Stimulated activated CD4-positive, alpha-beta T cell treated with anti-CD3 and anti-CD28 coated beads, Interleukin-1b, Interleukin-23, amount 100 ng/mL, for 4 hours (primary cell): ENCODE results near the gene OR5K4.

Source experiments
- DNase-seq, 2 donors: peaks; one replicate each; pipeline ENCODE4 v3.0.0-alpha.2; 2020; ENCODE audit warnings: low read depth in 2 of 2

Gene OR5K4, protein sequence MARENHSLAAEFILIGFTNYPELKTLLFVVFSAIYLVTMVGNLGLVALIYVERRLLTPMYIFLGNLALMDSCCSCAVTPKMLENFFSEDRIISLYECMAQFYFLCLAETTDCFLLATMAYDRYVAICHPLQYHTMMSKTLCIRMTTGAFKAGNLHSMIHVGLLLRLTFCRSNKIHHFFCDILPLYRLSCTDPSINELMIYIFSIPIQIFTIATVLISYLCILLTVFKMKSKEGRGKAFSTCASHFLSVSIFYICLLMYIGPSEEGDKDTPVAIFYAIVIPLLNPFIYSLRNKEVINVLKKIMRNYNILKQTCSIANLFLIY

DNA sequence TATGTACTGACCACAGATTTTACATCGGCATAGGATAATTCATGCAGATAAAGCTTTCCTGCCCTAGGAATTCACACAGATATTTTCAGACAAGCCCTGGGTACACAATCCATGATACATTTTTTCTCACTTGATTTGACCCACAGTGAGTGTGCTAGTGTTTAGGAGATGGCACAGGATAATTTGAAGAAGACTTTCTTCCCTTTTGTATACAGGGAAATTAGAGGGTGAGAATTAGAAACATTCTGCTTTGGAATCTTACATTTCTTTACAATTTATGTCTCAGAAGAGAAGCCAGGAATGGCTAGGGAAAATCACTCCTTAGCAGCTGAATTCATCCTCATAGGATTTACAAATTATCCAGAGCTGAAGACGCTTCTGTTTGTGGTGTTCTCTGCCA lies at the start of gene OR5K4:
Gene OR5K4 (plus strand): TSS at position 301 of the 400 bp plus-strand sequence. CDS start 0 bp downstream, at position 301.
- no peak for DNase-seq

DNA sequence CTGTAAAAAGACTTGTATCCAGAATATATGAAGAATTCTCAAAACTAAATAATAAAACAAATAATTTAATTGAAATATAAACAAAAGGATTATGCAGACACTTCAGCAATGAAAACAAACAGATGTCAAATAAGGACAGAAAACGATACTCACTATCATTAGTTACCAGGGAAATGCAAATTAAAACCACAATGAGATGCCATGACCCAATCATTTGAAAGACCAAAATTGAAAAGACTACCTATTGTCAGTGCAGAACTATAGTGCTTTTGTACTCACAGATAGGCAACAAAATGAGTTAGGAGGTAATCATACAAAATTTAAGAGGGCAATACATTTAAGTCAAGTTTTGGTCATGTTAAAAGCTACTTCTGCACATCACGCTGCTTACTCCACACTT lies 31.6 kb upstream of the OR5K4 start:
- no peak for DNase-seq

DNA sequence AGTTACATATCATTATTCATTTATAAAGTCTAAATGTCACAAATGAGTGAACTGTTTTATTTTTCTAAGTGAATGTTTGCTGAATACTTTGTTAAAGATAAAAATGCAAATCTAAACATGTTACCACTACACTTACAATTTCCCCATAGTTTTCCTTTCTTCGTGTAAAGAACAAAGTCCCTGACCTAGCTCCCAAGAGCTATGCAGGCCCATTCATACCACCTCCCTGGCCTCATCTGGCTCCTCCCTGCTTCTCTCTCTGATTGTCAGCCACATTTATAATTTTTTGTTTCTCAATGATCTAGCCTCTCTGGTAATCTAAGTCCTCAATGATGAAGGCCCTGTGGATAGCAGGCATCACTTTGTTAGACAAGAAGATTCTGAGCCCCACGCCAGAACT lies 31.0 kb upstream of the OR5K4 start:
- DNase-seq: no peak

DNA sequence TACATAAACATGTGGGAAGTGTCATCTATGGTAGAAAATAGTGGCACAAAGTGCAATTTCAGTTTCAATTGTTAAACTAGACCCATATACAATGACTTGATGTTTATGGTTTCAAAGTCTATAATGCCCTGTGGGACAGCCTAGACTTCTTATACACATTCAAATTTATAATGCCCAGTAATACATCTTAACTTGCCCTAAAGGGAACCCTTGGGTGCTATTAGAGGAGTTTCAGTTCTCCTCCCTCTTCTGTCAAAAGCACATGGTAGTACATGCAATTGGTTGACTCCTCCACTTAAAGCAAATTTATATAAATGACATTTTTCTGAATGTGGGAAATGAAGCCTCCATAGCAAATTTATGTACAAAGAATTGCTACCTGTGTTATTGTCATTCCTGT lies 30.2 kb upstream of the OR5K4 start:
- no peak for DNase-seq

DNA sequence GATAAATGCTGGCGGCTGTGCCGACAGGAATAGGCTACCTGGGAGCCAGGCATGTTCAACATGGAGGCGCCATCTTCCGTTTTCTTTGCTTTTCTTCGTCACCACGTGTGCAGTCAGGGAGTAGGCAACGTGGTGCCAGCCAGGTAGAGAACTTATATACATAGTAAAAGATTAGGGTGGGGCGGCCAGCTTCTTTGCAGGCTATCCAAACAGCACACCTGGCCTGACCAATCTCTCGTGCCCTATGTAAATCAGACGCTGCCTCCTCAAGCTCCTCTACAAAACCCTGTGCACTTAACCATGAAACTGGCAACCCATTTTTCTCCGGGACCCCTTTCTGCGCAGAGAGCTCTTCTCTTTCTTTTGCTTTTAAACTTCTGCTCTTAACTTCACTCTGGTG lies 28.6 kb upstream of the OR5K4 start:
- DNase-seq: no peak

DNA sequence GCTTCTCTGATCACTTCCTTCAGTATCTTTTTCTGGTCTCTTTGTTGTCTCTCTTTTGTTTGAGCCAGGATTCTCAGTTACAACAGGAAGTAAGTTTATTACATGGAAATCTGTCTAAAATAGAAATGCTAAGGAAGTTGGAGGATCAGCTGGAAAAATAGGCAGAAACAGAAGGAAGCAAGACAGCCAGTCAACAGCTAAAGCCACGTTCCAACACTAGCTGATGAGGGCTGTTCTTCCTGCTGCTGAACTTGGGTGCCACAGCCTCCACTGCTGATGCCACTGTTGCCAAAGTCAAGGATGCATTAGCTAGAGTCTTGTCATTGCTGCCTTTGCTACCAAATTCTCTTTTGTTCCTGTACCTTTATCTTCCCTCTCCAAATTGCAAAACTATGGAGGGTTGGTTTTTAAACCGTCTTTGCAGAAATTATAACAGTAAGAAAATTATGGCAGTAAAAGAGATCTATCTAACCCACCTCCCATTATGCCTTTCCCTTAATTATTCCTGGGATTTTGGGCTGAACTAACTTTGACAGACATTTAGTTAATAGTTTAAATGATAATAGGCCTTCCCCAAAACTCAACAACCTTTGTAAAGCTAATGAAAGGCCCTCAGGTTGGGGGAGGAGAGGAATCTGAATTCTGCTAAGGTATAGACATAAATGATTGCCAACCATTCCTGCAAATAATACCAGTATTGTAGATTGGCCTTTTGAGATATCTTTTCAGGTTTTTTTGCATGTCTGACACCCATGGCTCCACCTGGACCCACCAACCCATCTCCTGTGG lies 27.4 kb upstream of the OR5K4 start:
- no peak for DNase-seq

DNA sequence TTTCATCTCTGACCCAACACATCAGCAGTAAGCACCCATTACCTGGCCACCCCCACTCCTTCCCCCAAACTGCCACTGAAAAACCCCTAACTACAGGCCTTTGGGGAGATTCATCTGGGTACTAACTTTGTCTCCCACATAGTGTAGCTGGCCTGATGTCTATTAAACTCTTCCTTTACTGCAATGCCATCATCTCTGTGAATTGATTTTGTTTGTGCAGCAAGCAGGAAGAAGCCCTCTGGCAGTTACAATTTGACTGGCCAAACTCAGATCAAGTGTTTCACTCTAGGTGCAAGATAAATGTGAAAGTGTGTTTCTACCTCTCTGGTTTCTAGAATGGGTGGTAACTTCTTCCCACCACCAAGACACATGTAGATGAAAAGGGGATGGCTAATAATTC lies 26.7 kb upstream of the OR5K4 start:
- no peak for DNase-seq

DNA sequence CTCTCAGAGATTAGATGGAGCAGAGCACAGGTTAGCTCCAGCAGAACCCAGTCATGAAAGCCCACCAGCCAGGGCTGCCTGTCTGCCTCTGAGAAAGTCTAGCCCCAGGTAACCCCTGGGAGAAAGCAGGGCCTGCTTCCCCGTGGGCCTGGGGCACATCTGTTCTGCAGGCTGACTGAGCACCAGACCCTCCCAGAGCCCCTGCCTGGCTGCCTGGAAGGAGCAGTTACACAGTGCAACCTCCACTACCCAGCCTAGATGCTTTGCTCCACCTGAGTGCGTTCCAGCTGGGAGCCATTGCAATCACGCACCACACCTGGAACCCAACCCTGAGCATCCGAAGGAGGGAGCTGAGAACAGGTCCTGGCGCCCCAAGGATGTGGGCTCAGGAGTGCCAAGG lies 24.7 kb upstream of the OR5K4 start:
- no peak for DNase-seq

DNA sequence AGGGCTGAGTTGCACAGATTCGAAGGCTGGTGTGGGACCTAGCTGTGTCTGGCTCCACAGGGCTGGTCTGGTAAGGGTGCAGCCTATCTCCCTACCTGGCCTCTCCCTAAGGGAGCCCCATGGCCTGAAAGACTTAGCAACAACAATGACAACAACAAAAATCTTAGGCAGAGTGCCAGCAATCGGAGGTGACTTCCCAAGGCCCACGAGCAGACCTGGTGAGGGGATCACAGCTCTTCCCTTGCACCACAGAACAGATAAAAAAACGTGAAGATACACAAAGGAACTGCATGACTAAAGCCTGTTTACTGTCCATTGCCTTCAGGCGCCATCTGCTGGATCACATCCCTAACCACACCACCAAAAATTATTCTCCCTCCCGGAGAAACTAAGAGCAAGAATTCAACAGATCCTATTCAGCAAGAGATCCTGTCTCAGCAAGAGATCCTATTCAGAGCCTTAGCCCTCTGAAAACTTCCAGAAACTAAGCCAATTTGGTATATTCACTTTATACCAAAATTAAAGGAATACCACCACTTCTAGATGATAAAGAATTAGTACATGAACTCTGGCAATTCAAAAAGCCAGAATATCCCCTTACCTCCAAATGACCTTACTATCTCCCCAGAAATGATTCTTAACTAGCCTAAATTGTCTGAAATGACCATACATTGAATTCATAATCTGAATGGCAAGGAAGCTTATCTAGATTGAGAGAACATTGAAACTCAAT lies 24.1 kb upstream of the OR5K4 start:
- peak; percentile 8 to 24 for DNase-seq

DNA sequence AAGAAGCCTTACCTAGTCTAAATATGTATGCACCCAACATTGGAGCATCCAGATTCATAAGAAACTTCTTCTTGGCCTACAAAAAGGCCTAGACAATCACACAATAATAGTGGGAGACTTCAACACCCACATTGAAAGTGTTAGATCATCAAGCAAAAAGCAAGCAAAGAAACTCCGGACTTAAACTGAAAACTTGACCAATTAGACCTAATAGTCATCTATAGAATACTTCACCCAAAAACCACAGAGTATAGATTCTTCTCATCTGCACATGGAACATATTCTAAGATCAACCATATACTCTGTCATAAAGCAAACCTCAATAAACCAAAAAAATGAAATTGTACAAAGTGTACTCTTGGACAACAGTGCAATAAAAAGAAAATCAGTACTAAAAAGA lies 22.3 kb upstream of the OR5K4 start:
- DNase-seq: no peak

DNA sequence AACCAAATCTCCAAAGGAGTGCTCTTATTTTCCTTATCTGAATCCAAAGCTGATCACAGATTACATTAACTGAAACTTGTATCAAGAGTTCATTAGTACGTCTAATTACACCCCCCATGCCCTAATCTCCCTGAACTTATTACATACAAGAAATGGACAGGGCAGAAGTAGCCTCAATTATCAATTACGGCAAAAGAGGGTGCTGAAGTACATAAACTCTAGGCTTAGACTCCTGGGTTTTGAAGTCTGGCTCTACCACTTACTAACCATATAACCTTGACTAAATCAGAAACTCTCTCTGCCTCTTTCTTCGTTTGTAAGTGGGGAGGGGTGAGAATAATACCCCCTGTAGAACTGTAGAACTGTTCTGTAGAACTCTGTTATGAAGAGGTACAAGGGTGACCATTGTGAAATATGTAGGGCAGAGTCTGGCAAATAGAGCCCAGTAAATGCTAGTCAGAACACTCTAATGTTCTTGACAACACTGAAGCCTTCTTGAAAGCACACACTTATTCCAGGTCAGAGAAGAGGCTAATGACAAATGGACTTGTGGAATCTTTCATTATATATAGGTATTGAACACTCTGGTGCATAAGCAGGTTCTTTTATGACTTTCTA lies 19.6 kb upstream of the OR5K4 start:
- DNase-seq: peak in 1 of 2 donors; percentile 6

DNA sequence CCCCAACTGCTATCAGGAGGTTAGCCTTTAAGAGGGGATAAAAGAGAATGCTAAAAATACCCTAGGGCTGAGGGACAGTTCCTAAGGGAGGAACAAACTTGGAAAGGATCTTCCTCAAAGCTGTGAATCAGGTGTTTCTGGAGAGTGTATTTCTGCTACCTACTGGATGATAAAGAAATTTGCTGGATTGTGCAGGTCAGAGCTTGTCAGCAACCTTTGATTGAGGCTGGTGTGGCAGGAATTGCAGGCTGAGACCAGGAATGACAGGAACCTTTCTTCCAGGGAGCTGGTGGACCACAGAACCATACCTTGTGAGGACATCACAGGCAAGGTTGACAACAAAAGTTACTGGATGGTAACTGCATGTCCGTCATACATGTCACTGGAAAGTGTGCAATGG lies 14.6 kb upstream of the OR5K4 start:
- DNase-seq: no peak

DNA sequence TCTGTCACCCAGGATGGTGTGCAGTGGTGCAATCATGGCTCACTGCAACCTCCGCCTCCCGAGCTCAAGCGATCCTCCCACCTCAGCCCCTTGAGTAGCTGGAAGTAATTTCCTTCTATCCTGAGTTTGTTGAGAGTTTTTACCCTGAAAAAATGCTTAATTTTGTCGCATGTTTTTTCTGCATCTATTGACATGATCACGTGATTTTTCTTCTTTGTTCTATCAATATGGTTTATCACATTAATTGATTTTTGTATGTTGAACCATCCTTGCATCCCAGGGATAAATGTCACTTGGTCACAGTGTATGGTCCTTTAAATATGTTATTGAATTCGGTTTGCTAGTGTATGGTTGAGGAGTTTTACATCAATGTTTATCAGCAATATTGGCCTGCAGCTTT lies 11.9 kb upstream of the OR5K4 start:
- no peak for DNase-seq

DNA sequence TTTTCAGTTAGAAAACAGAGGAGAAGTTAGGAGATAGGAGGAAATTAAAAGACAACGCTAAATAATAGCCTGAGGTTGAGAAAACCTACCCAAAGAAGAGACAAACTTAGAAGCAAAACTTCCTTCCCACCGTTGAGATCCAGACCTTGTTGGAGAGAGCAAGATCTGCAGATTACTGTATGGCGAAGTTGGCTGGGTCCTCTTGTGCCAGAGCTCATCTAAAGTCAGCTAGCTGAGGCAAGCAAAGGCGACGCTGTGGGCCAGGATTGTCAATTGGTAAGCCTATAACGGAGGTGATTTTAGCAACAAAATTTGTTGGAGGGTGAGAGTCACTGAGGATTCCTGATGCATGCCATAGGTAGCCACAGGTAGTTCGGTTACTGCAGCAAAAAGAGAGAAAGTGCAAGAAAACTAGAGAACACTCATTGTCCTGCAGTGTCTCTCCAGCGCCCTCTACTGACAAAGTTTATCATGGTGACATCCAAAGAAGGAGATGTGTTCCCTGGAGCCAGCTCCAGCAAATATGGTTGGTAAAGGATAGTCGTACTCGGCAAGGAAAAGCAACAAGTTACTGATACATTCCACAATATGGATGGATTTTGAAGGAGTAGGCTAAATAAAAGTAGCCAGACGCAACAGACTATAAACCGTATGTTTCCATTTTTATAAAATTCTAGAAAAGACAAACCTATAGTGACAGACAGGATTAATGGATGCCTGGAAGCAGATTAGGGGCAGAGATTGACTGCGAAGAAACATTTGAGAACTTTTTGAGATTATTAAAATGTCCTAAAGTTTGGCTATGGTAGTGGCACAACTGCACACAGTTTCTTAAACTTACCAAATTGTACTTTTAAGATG lies 9.8 kb upstream of the OR5K4 start:
- DNase-seq: peak in 1 of 2 donors; percentile 8

DNA sequence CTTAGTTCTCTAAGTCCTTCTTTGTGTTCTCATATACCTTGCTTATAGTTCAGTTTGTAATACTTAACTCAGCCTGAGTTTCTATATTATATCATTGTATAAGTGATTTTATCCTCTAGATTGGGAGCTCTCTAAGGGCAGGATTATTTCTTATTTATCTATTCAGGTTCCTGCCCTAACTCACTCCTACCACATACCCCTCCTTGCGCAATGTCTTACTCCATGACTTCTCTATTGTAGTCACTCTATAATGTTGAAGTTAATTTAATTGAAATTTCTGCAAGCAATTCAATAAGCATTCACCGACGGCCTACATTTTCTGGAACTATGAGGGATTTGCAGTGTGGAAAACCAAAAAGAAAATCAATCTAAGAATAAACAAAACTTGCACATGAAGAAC lies 3.6 kb upstream of the OR5K4 start:
- DNase-seq: no peak

DNA sequence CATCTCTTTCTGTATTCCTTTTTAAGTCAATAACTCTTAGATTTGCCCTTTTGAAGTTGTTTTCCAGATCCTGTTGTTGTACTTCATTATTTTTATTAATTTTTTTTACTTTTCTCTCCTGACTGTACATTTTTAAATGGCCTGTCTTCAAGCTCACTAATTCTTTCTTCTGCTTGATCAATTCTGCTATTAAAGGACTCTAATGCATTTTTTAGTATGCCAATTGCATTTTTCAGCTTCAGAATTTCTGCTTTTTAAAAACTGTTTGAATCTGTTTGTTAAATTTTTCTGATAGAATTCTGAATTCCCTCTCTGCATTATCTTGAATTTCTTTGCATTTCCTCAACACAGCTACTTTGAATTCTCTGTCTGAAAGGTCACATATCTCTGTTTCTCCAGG lies 5.6 kb downstream of the OR5K4 start:
- DNase-seq: no peak

DNA sequence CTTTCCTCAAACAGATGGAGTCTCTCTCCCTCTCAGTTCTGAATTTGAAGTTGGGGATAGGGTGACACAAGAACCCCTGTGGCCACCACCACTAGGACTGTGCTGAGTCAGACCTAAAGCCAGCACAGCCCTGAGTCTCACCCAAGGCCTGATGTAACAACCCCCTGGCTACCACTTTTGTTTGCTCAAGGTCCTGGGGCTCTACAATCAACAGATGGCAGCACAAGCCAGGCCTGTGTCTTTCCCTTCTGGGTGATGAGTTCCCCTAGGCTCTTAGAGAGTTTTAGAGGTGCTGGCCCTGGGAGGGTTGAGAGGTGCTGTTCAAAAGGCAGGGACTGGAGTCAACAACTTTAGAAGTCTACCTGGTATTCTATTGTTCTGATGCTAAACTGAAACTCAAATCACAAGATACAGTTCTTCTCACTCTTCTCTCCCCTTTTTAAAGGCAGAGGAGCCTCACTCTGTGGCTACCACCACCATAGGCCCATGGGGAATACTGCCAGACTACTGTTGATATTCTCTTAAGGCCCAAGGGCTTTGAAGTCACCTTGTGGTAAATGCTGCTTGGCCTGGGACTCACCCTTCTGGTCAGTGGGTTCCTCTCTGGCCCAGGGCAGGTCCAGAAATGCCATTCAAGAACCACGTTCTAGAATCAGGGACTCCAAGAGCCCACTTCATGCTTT lies 6.5 kb downstream of the OR5K4 start:
- no peak for DNase-seq

DNA sequence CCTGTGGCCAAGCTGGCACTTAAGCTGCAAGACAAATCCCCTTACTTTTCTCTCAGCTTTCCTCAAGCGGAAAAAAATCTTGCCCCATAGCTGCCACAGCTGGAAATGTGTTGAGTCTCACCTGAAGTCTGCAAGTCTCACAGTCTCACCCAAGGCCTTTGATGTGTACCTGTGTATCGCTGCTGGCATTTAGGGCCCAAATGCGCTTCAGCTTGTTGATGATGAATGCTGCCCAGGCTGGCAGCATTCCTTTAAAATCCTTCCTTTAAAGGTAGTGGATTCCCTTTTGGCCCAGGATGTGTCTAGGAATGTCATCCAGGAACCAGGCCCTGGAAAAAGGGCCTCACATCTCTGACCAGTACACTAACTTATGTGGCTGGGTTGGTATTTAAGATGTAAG lies 7.0 kb downstream of the OR5K4 start:
- DNase-seq: no peak

DNA sequence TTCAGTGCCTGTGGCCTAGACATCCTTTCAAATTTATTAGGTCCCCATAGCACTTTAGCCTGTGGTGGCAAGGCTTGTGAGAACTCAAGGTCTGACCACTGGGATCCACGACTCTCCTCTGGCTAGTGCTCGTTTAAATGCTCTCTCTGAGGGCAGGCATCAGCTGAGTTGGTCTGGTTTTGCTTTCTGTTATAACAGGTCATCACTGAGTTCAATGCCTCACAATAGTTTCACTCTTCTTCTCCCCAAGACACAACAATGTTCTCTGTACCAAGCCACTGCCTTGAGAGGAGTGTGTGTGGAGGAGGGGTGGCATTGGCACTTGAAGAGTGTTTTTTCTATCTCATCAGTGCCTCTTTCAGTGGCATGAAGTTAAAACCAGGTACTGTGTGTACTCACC lies 7.6 kb downstream of the OR5K4 start:
- no peak for DNase-seq

DNA sequence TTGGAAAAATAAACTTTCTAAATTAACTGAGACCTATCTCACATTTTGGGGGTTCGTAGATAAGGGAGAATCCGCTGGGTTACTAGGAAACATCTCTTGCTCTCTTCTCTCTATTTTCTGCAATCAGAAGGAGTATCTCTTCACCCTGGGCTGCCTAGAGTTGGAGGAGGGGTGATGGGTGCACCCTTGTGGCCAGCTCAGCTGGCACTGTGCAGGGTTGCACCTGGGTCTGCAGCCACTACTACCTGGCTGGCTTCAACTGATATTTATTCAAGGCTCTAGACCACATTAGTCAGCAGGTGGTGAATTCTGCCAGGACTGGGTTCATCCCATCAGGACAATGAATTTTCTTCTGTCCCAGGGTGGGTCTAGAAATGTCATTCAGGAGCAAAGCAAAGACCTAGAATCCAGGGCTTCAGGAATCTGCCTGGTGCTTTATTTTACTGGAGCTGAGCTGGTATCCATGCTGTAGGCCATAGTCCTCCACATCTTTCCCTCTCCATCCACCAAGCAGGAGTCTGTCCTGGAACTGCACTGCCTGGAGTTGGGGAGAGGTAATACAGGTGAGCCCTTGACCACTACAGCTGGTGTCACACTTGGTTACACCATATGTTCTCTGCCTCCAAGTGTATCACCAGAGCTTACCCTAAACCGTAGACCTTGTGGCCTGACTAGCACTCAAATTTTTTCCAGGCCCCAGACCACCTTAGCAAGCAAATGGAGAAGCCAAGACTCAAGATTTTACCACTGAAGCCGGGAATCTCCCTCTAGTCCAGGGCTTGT lies 14.0 kb downstream of the OR5K4 start:
- no peak for DNase-seq
